ENCODE data around the gene ALK.

The ALK gene

DNA sequence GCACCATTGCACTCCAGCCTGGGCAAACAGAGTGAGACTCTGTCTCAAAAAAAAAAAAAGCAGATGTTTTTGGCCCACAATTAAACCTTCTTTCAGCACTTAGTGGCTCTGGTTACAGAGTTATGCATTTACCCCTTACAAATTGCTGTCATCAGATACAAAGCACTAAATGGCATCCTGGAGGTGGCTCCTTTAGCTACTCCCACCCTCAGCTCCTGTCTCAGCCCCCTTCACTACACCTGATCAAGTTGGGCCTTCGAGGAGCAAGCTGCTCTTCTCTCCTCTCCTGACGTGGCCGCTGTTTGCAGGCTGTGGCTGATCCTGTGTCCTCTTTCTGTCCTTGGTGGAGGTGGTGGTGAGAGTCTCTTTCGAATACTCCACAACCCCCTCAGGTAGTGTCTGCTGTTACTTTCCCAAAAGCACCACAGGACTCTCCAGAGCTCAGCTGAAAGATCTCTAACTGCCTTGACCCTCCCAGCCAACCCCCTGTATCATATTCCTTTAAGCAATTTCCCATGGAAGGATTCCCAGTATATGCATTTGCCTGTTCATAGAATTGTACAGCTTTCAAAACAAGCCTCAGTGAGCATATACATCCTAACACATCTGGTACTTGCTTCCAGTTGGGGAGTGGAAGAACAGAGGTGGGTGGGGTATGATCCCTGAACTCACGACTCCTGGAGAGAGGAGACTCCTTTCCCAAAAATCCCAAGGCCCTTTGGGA, 520.3 kb downstream of the ALK start:
- DNase-seq (ENCODE audit: low spot score): no peak

DNA sequence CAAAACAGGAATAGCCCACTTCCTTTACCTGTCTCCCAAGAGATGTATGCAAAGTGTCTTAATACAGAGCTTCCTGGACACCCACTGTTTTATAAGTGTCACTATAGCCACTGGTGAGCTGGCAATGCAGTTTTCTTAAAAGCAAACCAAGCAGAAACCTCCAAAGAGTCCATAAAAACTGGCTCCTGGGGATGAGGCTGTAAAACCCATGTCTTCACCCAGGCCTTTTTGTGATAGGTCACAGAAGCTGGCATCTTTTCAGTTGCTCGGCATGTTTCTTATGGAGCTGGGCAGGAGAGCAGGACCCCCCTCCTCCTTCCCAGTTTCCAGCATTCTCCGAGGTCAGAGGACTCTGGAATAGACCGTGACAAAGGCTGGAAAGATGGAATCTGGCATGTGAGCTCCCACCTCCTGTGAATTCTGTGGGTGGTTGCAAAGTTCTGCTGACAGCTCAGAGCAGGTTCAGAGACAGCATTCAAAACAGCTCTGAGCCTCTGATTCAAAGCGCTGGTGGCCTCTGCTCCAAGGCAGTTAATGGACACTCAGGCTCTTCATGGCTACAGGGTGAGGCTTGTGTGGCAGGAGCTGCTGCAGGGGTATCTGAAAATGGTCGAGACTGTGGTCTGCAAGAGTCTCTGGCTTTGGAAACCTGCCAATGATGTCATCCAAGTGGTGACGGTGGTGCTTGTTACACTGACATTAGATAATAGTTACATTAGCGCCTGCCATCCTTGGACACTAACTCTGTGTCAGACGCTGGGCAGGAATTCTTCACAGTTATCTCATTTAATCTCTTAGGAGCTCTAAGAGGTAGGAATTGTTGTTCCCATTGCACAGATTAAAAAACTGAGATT, 522.8 kb downstream of the ALK start:
- DNase-seq (ENCODE audit: low spot score): no peak

DNA sequence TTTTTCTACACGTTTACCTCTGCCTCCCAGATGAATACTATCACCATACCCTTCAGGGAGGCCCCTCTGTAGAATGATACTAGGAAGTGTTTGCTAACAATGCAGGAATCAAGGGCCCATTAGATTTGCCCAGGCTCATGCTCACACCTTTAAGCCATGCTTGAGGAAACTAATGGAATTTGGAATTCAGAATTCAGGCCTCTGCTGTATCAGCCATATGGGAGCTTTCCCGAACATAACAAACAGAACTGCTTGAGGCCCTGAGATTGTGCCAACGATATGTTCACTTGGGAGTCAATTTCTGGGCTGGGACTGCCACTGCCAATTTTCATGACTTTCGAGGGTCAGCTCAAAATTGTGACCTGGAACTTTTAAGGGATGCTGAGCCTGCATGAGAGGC, 523.7 kb downstream of the ALK start:
- no peak for DNase-seq (ENCODE audit: low spot score)

DNA sequence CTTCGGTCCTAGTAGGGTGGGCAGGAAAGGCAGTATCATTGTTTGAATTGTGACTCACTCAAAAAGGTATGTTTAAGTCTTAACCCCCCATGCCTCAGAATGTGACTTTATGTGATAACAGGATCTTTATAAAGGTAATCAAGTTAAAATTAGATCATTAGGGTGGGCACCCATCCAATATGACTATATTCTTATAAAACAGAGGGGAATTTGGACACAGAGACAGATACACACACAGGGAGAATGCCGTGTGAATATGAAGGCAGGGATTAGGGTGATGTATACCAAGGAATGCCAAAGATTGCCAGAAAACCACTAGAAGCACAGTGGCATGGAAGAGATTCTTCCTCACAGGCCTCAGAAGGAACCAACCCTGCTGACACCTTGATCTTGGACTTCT, 524.3 kb downstream of the ALK start:
- DNase-seq (ENCODE audit: low spot score): no peak

DNA sequence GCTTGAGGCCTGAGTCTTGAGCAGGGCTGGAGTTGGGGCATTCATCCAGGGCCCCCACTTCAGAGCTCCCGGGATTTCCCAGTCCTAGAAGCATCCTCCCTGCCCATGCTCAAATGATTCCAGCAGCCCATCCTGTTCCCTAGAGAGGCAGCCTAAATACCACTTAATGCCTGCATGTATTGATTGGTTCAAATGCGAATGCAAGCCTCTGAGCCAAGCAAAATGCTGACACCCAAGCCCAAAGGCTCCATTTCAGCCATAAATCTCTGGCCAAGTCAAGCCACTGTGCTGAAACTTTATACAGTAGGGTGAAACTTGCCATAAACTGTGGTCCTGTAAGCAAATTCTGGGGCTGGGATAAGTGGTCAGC, 526.4 kb downstream of the ALK start:
- no peak for DNase-seq (ENCODE audit: low spot score)

DNA sequence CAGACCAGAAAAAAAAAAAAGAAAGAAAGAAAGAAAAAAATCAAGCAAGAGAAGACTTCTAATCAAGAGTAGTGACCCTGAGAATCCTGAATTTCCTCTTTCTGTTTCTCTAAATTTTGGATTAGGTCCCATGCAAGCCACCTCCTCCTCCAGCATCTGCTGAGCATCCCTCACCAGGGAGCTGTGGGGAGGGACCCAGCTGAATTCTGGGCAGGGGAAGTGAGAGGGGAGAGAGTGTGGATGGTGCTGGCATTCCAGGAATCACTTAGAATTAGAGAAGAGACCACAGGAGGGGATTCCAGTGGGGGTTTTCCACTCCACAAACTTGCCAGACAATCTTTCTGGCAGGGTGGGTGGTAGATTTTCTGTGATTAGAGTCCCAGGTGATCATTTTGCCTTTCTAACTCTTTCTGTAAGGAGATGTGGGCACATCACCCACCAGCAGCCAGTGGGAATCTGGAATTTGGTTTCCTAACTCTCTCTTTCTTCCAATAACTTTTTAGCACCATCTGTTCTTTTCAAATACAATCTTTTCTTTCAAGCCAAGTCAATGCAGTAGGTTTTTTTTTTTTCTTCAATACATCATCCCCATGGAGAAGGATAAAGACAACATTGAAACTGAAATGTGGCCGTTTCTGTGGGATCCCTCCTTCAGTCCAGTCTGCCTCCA, 526.9 kb downstream of the ALK start:
- no peak for DNase-seq (ENCODE audit: low spot score)

DNA sequence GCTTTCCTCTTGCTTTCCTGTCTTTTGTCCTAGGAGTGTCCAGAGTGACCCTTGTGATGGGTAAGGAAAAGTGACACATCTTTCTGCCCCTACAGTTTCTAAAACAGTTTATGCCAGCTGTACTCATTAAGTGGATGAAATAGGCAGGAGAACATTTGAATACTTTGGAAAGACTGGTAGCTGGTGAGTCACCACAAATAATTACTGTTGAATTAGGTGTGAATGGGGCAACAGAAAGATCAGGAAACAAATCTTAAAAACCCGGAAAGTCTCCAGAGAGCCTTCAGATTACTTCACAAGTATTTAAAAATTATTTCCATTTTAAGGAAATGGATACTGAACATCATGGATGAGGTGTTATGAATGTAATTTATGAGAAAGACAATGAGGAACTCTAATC, 527.7 kb downstream of the ALK start:
- no peak for DNase-seq (ENCODE audit: low spot score)

DNA sequence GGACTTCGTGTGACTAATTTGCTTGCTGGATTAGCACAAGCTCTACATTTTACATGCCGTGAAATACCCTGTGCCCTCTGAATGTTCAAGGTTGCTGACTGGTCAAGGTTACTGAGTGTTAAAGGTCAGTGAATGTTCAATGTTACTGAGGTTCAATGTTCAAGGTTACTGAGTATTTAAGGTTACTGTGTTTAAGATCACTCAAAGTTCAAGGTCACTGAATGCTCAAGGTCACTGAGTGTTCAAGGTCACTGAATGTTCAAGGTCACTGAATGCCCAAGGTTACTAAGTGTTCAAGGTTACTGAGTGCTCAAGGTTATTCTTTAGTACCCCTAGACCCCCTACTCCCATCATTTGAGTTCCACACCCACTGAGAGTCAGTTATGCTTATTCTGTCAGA, 528.6 kb downstream of the ALK start:
- no peak for DNase-seq (ENCODE audit: low spot score)

DNA sequence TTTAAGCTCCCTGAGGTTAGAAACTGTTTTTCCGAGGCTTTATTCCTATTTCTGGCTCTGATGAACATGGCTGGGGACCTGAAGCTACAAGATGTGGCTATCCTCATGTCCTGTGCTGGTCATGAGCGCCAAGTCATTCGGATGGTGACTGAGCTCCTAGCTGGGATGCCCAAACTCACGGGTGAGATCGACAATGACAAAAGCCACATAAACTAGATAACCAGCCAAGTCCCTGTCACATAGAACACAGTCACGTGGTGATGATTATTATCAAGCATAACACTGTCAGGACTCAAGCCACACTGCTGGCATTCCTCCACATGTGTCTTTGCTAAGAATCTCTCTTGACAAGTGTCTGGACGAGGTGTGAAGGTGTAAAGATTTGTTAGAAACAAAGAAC, 531.2 kb downstream of the ALK start:
- no peak for DNase-seq (ENCODE audit: low spot score)

DNA sequence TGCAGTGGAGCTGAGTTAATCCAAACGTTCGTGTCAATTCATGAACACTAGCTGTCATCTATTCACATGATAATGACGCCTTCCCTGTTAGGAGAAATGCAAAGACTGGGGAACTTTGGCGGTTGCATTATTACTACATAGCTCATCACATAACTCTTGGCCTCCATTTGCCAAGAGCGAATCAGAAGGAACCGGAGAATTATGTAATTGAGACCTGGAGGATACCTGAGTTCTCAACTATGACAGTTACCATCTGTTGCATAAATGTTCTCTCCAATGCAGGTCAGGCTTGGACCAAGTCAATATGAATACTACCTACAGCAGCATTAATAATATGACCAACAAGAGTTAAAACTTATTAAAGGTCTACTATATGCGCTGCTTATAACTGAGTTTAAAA, 531.7 kb downstream of the ALK start:
- no peak for DNase-seq (ENCODE audit: low spot score)

DNA sequence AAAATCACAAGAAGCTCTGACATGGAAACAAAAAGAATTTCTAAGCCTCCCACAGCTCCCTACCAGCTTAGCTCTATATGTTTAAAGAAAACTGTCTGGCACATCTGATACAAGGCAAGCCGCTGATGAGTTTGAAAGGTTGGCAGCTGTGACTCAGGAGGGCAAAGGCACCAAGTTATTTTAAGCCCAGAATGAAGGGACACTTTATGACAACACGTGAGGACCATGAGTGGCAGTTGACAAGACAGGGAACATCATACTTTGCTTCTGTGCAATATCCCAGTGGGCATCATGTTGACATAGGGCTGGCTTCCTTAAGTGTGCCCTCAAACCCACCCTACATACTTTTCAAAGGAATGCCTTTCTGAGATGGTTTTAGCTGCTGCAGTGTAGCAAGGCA, 533.3 kb downstream of the ALK start:
- DNase-seq (ENCODE audit: low spot score): no peak

DNA sequence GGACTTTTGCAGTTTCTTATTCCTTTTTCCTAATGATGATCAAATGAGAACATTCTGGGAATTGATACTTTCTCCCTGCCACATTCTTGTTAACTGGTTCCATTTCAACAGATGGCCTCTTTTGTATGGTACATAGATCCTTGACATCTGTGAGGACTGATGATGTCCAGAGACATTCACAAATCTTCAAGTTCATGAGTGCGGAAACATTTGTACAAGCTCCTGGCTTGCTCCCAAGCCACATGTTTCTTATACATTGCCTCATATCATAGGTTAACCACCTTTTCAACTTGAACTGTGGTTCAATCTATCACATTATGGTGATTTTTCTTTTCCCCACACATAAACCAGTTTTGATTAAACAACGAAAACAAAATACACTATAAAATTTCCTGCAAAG, 538.9 kb downstream of the ALK start:
- DNase-seq (ENCODE audit: low spot score): no peak

DNA sequence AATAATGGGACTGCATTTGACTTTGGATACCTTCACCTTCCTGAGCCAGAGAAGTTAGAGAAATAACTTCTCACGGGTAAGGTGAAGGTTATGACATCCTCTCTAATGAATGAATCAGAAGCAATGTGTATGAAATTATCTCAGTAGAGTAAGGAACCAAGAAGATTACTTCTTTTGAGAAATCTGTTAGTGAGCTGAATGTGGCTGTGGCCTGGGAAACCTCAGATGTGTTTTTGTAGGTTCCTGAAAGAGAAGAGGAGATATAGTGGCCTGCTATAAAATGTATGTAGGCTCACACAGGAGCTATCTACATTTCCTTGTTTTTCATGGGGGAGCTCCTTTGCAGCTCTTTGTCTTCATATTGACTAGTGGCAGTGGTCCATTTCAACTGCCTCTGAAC, 543.6 kb downstream of the ALK start:
- DNase-seq (ENCODE audit: low spot score): no peak

DNA sequence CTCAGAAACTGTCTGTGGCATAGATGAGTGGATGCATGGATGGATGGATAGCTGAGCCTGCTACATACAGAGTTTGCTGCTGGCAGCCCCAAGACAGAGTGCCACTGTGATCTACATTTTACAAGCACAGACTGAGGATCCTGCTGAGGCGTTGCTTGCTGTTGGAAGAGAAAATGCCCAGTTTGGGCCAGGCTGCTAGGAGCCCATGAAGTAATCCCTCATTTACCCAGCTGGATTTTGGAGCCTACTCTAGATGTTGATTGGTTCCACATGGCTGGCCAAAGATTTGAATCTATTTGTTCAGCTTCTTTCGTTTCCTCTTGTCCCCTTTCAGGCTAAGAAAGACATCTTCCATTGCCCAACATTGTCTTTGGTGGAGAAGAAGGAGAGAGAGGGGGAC, 544.8 kb downstream of the ALK start:
- peak; percentile 13 for DNase-seq (ENCODE audit: low spot score)

DNA sequence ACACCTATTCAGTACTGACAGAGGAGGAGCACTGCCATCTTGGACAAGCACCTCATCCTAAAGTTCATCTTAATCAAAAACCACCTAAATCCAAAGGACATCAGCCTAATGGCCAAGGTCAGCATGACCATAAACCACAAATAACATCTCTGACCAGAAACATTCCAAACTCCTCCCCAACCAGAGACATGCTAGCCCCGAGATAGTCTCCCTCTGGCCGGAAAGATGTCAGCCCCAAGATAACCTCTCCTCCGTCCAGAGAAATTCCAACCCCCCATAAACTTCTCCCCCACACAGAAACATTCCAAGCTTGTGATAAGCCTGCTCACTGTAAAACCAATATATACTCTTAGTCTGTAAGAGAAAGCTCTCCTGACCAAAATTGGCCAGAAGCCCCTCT, 545.5 kb downstream of the ALK start:
- no peak for DNase-seq (ENCODE audit: low spot score)

DNA sequence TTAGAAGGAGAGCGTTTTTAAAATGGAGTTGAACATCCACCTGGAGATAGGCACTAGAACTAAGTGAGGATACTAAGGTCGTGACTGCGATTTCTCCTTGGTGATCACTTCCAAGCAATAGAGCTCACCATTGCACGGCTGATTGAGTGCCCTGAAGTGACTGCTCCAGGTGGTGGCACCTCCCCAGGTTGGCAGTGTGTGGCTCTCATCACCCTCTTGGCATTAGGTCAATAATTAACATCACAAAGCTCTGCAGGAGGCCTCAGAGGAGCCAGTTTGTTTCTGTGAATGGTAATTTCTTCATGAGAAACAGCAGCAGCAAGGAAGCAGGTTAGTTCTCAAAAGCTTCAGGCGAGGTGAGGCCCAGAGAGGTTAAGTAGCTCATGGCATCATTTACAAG, 546.6 kb downstream of the ALK start:
- no peak for DNase-seq (ENCODE audit: low spot score)

DNA sequence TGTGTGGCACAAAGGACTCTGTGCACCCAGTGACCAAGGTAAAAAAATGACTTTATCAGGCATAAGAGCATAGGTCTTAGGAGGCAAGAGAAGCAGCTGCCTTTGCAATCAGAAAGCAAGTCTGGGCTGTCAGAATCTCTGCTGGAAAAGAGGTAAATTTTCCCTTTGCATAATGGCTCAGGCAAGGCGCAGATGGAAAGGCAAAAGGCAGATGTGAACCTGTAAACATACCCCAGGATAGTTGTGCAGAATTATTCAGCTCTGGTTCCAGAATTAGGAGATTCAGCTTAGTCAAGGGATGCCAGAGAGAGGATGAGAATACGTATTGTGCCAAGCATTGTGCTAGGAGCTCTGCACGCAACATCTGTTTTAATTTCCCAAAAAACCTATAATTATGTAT, 547.5 kb downstream of the ALK start:
- DNase-seq (ENCODE audit: low spot score): no peak

DNA sequence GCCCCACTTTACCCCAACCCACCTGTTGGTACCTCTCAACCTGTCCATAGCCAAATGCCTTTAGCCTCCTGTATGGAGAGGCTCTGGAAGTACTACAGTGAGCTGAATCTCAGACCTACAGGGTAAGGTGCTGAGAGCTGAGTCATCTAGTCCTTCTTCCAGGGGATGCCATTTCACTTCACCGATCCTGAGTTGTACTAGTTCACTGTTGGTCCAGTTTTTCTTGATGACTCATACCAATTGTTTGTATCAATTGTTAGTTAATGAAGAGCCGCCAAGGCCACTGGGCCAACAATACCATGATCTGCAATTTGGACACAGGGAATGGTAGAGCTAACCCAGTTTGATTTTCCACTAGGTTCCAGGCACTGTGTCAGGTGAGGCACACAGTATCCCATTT, 549.2 kb downstream of the ALK start:
- DNase-seq (ENCODE audit: low spot score): no peak

DNA sequence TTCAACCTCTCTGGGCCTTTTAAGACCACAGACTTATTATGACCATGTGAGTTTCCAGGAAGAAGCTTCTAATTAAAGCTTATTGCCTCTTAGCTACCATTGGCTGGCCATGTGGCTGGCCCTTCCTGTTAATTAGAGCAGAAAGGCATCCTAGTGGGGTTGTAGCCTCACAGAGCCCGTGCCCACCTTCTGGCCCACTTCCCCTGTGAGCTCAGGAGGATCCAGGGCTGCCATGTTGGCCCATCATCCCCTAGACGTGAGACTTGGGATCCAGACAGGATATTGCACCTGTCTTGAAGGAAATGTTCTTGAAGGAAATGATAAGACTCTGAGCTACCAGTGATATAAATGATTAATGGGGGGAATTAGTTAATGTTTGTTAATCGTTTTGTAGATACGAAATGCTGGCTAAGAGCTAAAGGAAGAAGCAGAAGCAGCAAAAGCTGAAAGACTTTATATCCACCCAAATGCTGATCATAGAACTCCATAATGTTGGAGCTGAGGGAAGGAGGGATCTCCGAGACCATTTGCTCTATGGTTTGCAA, 550.7 kb downstream of the ALK start:
- DNase-seq (ENCODE audit: low spot score): no peak

DNA sequence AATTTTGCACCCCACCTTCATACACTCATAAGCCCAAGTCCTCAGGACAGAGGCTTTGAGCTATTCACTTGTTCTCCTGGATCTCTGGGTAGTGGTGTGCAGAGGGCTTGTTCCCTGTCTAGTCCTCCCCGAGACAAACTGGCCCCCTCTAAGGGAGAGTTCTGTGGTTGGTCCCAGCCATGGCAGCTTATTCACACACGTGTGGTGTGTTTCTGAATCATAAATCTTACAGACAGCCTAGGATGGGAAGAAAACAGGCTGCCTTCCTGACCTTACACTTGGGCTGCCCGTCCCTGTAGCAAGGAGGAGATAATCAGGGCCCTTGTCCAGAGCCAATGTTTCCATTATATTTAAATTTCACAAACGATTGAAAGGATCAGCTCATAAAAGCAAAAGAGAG, 551.2 kb downstream of the ALK start:
- no peak for DNase-seq (ENCODE audit: low spot score)

DNA sequence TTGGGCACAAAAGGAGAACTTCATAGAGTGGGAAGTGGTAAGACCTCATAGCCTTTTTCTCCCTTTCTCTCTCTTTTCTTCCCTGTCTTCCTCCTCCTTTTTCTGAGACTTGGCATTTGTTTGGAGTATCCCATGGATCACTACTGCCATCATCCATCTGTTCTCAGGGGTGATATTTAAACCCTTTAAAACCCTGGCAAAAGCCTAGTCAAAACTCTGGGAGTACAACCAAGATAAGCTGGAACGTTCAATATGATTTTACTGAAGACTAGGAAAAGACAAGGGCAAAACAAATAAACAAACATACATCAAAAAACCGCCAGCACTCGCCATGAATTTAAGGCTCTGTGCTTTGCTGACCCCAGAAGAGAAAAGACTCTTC, 552.7 kb downstream of the ALK start:
- DNase-seq (ENCODE audit: low spot score): no peak

DNA sequence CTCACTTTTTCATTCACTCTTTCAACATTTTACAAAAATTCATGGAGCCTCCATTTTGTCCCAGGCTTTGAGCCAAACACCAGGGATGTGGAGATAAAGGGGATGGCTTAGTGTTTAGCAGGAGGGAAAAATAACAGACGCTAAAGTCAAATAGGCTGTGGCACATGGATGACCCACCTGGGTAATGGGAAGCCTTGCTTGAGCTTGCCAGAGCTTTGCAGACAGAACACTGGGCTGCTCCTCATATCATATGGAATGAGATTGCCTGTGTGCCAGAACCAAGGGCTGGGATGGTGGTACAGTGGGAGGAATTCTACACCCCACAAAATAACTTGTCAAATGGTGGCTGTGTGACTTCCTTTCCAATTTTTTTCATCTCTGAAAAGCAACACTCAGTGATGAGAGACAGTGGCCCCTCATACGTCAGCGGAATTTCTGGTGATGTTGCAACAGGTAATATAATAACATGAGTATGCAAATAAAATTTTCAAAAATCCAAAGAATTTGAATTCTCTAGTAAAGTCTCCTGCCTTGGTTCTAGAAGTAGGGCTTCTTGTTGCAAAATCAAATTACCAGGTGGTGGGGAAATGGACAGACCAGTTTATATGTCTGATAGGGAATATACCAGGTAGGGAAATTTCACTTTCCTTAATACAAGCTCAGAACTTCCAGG, 553.3 kb downstream of the ALK start:
- DNase-seq (ENCODE audit: low spot score): no peak

Data from Ammon's horn (tissue), 1 donor.